GM23338 (cell line): ENCODE results near the gene CACNG6. TPM values are rescaled to one million over a fixed set of nuclear protein-coding genes. Genes with fewer than 3 reads are reported as not detected.

ENCODE experiments used
- CREB1 ChIP-seq: fragments of 250-450 bp; sonication (Bioruptor Pico); IDR thresholded peaks from 2 replicates; pipeline ENCODE4 v1.5.0; 2020; ENCODE audit warnings: low read depth, mild to moderate bottlenecking, moderate library complexity
- EZH2 ChIP-seq: fragments of 200-600 bp; sonication (generic); IDR thresholded peaks from one replicate; pipeline ENCODE4 v1.8.0; 2017; ENCODE audit warnings: antibody characterized with exemption, mild to moderate bottlenecking, low read depth; ENCODE audit not compliant: unreplicated experiment
- JUNB ChIP-seq: IDR thresholded peaks from one replicate; pipeline ENCODE4 v1.6.1; 2016; ENCODE audit warnings: antibody characterized with exemption; ENCODE audit not compliant: unreplicated experiment
- POLR2AphosphoS5 ChIP-seq: IDR thresholded peaks from 2 replicates; pipeline ENCODE4 v1.6.1; 2016; ENCODE audit warnings: antibody characterized with exemption, low read depth
- STAT1 ChIP-seq: IDR thresholded peaks from one replicate; pipeline ENCODE4 v1.6.1; 2016; ENCODE audit warnings: antibody characterized with exemption; ENCODE audit not compliant: unreplicated experiment
- ZNF114 ChIP-seq: fragments of 250-450 bp; sonication (Bioruptor Pico); IDR thresholded peaks from 2 replicates; pipeline ENCODE4 v1.5.0; 2020; ENCODE audit warnings: mild to moderate bottlenecking, moderate library complexity
- ZNF331 ChIP-seq: fragments of 250-450 bp; sonication (Bioruptor Pico); IDR thresholded peaks from 2 replicates; pipeline ENCODE4 v1.5.0; 2020; ENCODE audit warnings: low read depth, mild to moderate bottlenecking, moderate library complexity
- polyA plus RNA-seq: library from polyadenylated mRNA; unstranded; fragments of >200 nt; fragmentation: Nextera tagmentation; extraction: Ambion mirVana; gene quantifications from 2 replicates; pipeline ENCODE4 v1.2.1, GENCODE V29; 2016
- total RNA-seq: library from RNA; depleted of rRNA; stranded (reverse); fragments of >200 nt; shearing (Covaris generic); gene quantifications from 2 replicates; pipeline ENCODE4 v1.2.3, GENCODE V29; 2014
- TF ChIP-seq, protein P1 (sequence below): fragments of 250-450 bp; sonication (Bioruptor Pico); IDR thresholded peaks from 2 replicates; pipeline ENCODE4 v1.5.0; 2020; ENCODE audit warnings: mild to moderate bottlenecking, moderate library complexity
- TF ChIP-seq, protein P2 (sequence below), 2 experiments: fragments of 200-600 bp in 1 of 2; sonication (generic) in 1 of 2; conservative IDR thresholded peaks; 2 replicates each; pipeline versions ENCODE4 v1.5.1 to v1.6.1; 2016 to 2017; ENCODE audit warnings: antibody characterized with exemption in 2 of 2, low read depth in 2 of 2, mild to moderate bottlenecking in 2 of 2, moderate library complexity in 1 of 2
- TF ChIP-seq, protein P3 (sequence below): IDR thresholded peaks from one replicate; pipeline ENCODE4 v1.6.1; 2018; ENCODE audit warnings: antibody characterized with exemption; ENCODE audit not compliant: unreplicated experiment

CACNG6 gene
- total and polyA plus RNA-seq, 2 experiments from 2014 or later = 0.38 to 1.5 TPM

DNA sequence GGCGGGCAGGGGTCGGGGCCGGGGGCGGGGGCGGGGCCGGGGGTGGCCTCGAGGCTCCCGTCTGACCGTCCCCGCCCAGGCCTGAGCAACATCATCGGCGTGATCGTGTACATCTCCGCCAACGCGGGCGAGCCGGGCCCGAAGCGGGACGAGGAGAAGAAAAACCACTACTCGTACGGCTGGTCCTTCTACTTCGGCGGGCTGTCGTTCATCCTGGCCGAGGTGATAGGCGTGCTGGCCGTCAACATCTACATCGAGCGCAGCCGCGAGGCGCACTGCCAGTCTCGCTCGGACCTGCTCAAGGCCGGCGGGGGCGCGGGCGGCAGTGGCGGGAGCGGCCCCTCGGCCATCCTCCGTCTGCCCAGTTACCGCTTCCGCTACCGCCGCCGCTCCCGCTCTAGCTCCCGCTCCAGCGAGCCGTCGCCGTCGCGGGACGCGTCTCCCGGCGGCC, 9.4 kb upstream of the CACNG6 start (continued):
- TF ChIP-seq, protein P1, sequence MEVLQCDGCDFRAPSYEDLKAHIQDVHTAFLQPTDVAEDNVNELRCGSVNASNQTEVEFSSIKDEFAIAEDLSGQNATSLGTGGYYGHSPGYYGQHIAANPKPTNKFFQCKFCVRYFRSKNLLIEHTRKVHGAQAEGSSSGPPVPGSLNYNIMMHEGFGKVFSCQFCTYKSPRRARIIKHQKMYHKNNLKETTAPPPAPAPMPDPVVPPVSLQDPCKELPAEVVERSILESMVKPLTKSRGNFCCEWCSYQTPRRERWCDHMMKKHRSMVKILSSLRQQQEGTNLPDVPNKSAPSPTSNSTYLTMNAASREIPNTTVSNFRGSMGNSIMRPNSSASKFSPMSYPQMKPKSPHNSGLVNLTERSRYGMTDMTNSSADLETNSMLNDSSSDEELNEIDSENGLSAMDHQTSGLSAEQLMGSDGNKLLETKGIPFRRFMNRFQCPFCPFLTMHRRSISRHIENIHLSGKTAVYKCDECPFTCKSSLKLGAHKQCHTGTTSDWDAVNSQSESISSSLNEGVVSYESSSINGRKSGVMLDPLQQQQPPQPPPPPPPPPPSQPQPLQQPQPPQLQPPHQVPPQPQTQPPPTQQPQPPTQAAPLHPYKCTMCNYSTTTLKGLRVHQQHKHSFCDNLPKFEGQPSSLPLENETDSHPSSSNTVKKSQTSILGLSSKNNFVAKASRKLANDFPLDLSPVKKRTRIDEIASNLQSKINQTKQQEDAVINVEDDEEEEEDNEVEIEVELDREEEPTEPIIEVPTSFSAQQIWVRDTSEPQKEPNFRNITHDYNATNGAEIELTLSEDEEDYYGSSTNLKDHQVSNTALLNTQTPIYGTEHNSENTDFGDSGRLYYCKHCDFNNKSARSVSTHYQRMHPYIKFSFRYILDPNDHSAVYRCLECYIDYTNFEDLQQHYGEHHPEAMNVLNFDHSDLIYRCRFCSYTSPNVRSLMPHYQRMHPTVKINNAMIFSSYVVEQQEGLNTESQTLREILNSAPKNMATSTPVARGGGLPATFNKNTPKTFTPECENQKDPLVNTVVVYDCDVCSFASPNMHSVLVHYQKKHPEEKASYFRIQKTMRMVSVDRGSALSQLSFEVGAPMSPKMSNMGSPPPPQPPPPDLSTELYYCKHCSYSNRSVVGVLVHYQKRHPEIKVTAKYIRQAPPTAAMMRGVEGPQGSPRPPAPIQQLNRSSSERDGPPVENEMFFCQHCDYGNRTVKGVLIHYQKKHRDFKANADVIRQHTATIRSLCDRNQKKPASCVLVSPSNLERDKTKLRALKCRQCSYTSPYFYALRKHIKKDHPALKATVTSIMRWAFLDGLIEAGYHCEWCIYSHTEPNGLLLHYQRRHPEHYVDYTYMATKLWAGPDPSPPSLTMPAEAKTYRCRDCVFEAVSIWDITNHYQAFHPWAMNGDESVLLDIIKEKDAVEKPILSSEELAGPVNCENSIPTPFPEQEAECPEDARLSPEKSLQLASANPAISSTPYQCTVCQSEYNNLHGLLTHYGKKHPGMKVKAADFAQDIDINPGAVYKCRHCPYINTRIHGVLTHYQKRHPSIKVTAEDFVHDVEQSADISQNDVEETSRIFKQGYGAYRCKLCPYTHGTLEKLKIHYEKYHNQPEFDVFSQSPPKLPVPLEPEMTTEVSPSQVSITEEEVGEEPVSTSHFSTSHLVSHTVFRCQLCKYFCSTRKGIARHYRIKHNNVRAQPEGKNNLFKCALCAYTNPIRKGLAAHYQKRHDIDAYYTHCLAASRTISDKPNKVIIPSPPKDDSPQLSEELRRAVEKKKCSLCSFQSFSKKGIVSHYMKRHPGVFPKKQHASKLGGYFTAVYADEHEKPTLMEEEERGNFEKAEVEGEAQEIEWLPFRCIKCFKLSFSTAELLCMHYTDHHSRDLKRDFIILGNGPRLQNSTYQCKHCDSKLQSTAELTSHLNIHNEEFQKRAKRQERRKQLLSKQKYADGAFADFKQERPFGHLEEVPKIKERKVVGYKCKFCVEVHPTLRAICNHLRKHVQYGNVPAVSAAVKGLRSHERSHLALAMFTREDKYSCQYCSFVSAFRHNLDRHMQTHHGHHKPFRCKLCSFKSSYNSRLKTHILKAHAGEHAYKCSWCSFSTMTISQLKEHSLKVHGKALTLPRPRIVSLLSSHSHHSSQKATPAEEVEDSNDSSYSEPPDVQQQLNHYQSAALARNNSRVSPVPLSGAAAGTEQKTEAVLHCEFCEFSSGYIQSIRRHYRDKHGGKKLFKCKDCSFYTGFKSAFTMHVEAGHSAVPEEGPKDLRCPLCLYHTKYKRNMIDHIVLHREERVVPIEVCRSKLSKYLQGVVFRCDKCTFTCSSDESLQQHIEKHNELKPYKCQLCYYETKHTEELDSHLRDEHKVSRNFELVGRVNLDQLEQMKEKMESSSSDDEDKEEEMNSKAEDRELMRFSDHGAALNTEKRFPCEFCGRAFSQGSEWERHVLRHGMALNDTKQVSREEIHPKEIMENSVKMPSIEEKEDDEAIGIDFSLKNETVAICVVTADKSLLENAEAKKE = no peak
- TF ChIP-seq ZNF331 (CRISPR knock-in tag) = no peak
- TF ChIP-seq, protein P2, sequence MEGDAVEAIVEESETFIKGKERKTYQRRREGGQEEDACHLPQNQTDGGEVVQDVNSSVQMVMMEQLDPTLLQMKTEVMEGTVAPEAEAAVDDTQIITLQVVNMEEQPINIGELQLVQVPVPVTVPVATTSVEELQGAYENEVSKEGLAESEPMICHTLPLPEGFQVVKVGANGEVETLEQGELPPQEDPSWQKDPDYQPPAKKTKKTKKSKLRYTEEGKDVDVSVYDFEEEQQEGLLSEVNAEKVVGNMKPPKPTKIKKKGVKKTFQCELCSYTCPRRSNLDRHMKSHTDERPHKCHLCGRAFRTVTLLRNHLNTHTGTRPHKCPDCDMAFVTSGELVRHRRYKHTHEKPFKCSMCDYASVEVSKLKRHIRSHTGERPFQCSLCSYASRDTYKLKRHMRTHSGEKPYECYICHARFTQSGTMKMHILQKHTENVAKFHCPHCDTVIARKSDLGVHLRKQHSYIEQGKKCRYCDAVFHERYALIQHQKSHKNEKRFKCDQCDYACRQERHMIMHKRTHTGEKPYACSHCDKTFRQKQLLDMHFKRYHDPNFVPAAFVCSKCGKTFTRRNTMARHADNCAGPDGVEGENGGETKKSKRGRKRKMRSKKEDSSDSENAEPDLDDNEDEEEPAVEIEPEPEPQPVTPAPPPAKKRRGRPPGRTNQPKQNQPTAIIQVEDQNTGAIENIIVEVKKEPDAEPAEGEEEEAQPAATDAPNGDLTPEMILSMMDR (conservative IDR thresholded peaks at IDR 0.05; ENCODE audit: low read depth in 2 of 2) = no peak
- TF ChIP-seq STAT1 = no peak
- no peak for TF ChIP-seq ZNF114
- no peak for TF ChIP-seq CREB1 (CRISPR knock-in tag)
- no peak for TF ChIP-seq POLR2AphosphoS5
- TF ChIP-seq, protein P3, sequence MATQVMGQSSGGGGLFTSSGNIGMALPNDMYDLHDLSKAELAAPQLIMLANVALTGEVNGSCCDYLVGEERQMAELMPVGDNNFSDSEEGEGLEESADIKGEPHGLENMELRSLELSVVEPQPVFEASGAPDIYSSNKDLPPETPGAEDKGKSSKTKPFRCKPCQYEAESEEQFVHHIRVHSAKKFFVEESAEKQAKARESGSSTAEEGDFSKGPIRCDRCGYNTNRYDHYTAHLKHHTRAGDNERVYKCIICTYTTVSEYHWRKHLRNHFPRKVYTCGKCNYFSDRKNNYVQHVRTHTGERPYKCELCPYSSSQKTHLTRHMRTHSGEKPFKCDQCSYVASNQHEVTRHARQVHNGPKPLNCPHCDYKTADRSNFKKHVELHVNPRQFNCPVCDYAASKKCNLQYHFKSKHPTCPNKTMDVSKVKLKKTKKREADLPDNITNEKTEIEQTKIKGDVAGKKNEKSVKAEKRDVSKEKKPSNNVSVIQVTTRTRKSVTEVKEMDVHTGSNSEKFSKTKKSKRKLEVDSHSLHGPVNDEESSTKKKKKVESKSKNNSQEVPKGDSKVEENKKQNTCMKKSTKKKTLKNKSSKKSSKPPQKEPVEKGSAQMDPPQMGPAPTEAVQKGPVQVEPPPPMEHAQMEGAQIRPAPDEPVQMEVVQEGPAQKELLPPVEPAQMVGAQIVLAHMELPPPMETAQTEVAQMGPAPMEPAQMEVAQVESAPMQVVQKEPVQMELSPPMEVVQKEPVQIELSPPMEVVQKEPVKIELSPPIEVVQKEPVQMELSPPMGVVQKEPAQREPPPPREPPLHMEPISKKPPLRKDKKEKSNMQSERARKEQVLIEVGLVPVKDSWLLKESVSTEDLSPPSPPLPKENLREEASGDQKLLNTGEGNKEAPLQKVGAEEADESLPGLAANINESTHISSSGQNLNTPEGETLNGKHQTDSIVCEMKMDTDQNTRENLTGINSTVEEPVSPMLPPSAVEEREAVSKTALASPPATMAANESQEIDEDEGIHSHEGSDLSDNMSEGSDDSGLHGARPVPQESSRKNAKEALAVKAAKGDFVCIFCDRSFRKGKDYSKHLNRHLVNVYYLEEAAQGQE = no peak
- TF ChIP-seq JUNB = no peak
- TF ChIP-seq EZH2 = no peak
